KOPT-K1 (cell line): Measurements from ENCODE around the gene CFAP161.

ENCODE experiments used
- H3K27ac ChIP-seq: fragments of 200-600 bp; sonication (generic); 2 replicates; pipeline ENCODE4 v1.5.1; 2016; ENCODE audit warnings: antibody characterized with exemption, mild to moderate bottlenecking, low read depth, low read length; ENCODE audit not compliant: poor library complexity, severe bottlenecking
- H3K36me3 ChIP-seq: fragments of 200-600 bp; sonication (generic); 2 replicates; pipeline ENCODE4 v1.5.1; 2017; ENCODE audit warnings: antibody characterized with exemption, mild to moderate bottlenecking, low read length, moderate library complexity; ENCODE audit not compliant: insufficient read depth
- H3K9me3 ChIP-seq: fragments of 200-600 bp; sonication (generic); 2 replicates; pipeline ENCODE4 v1.5.1; 2017; ENCODE audit warnings: antibody characterized with exemption, low read length, mild to moderate bottlenecking; ENCODE audit not compliant: insufficient read depth, poor library complexity, severe bottlenecking

The CFAP161 gene

GRCh38 chr15:81098861-81099651 lies 35.0 kb upstream of the CFAP161 start:
- Histone ChIP-seq H3K36me3 (no peaks in the 10 kb centered on the region), H3K9me3 (no peaks in the 10 kb centered on the region), H3K27ac (no peak overlapping the region)

GRCh38 chr15:81101894-81102815 lies 31.9 kb upstream of the CFAP161 start:
- H3K9me3 ChIP-seq, result no peaks in the 10 kb centered on the region
- H3K27ac ChIP-seq, result no peak overlapping the region
- H3K36me3 ChIP-seq, result no peaks in the 10 kb centered on the region

GRCh38 chr15:81103857-81104256 lies 30.2 kb upstream of the CFAP161 start:
- Histone ChIP-seq H3K9me3 (no peaks in the 10 kb centered on the region), H3K27ac (no peak overlapping the region), H3K36me3 (no peaks in the 10 kb centered on the region)

- Histone ChIP-seq H3K27ac (no peak overlapping the region), H3K36me3 (no peaks in the 10 kb centered on the region), H3K9me3 (no peaks in the 10 kb centered on the region)
These were observed 28.5 kb upstream of the CFAP161 start for GRCh38 chr15:81105545-81105944.

GRCh38 chr15:81106560-81106959 lies 27.5 kb upstream of the CFAP161 start:
- Histone ChIP-seq H3K27ac (no peak overlapping the region), H3K9me3 (no peaks in the 10 kb centered on the region), H3K36me3 (no peaks in the 10 kb centered on the region)

GRCh38 chr15:81107889-81108288 lies 26.2 kb upstream of the CFAP161 start:
- Histone ChIP-seq H3K27ac (no peak overlapping the region), H3K9me3 (no peaks in the 10 kb centered on the region), H3K36me3 (no peaks in the 10 kb centered on the region)

- H3K27ac ChIP-seq, result no peak overlapping the region
- no peaks in the 10 kb centered on the region for H3K36me3 ChIP-seq
- no peaks in the 10 kb centered on the region for H3K9me3 ChIP-seq
These were observed 25.6 kb upstream of the CFAP161 start for GRCh38 chr15:81108427-81108826.

GRCh38 chr15:81111018-81111417 lies 23.1 kb upstream of the CFAP161 start:
- Histone ChIP-seq H3K36me3 (no peaks in the 10 kb centered on the region), H3K27ac (no peak overlapping the region), H3K9me3 (no peaks in the 10 kb centered on the region)

GRCh38 chr15:81111510-81112470 lies 22.3 kb upstream of the CFAP161 start:
- Histone ChIP-seq H3K36me3 (no peaks in the 10 kb centered on the region), H3K9me3 (no peaks in the 10 kb centered on the region), H3K27ac (no peak overlapping the region)

- no peaks in the 10 kb centered on the region for H3K9me3 ChIP-seq
- H3K27ac ChIP-seq, result no peak overlapping the region
- H3K36me3 ChIP-seq, result no peaks in the 10 kb centered on the region
These were observed 20.8 kb upstream of the CFAP161 start for GRCh38 chr15:81113204-81113657.

GRCh38 chr15:81113861-81114291 lies 20.2 kb upstream of the CFAP161 start:
- H3K36me3 ChIP-seq, result no peaks in the 10 kb centered on the region
- no peak overlapping the region for H3K27ac ChIP-seq
- no peaks in the 10 kb centered on the region for H3K9me3 ChIP-seq

- no peaks in the 10 kb centered on the region for H3K9me3 ChIP-seq
- H3K36me3 ChIP-seq, result no peaks in the 10 kb centered on the region
- no peak overlapping the region for H3K27ac ChIP-seq
These were observed 18.8 kb upstream of the CFAP161 start for GRCh38 chr15:81115054-81115939.

GRCh38 chr15:81117136-81117535 lies 16.9 kb upstream of the CFAP161 start:
- Histone ChIP-seq H3K36me3 (no peaks in the 10 kb centered on the region), H3K9me3 (no peaks in the 10 kb centered on the region), H3K27ac (no peak overlapping the region)

GRCh38 chr15:81117581-81117980 lies 16.5 kb upstream of the CFAP161 start:
- Histone ChIP-seq H3K36me3 (no peaks in the 10 kb centered on the region), H3K9me3 (no peaks in the 10 kb centered on the region), H3K27ac (no peak overlapping the region)
